ENCODE measurements around the gene APOBEC3C. TPM values are rescaled to one million over a fixed set of nuclear protein-coding genes. Genes with fewer than 3 reads are reported as not detected.

The APOBEC3C gene
- polyA plus RNA-seq, 1 donor from 2014 or later: not detected

DNA sequence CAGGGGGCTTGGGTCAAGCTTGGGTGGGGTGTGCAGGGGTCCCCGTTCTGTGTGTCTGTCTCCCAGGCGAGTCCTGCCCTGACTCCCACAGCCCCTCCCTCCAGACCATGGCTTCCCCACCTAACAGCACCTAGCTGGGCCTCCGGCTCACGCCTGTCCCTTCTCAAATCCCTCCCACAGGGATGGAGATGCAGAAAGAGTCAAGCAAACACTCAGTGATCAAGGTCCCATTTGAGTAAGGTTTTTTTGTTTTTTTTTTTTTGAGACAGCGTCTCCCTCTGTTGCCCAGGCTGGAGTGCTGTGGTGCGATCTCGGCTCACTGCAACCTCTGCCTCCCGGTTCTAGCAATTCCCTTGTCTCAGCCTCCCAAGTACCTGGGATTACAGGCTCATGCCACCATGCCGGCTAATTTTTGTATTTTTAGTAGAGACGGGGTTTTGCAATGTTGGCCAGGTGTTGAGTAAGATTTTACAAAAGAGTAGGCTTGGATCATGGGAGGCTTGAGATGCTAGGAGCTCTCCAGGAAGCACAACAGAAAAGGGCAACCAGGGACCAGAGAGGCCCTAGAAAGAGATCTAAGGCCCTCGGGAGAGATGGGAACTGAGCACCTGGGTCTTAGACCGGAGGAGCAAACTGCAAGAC, 12.6 kb downstream of the APOBEC3C start:
- Histone ChIP-seq H3K9ac (ENCODE audit: low read length) (no peak overlapping the region), H3K27me3 (ENCODE audit: insufficient read depth, low read depth, low read length) (no peaks in the 10 kb centered on the region), H3F3A (ENCODE audit: insufficient read depth, low read length, poor library complexity, severe bottlenecking) (no peaks in the 10 kb centered on the region), H2AFZ (ENCODE audit: low read depth, low read length) (no peak overlapping the region), H3K4me3 (ENCODE audit: low read length) (no peak overlapping the region), H3K9me3 (ENCODE audit: low read length) (no peaks in the 10 kb centered on the region), H3K36me3 (ENCODE audit: insufficient read depth, low read length) (no peaks in the 10 kb centered on the region), H3K9me2 (ENCODE audit: insufficient read depth, low read length) (no peaks in the 10 kb centered on the region), H3K79me2 (replicated peaks; ENCODE audit: insufficient read depth, low read length) (no peaks in the 10 kb centered on the region), H4K20me1 (ENCODE audit: insufficient read depth) (no peaks in the 10 kb centered on the region), H3K4me2 (ENCODE audit: low read length) (no peak overlapping the region), H3K27ac (ENCODE audit: low read length) (no peak overlapping the region)
- TF ChIP-seq RAD21 (conservative IDR thresholded peaks at IDR 0.05): no peak
- TF ChIP-seq POLR2AphosphoS5 (IDR thresholded peaks at IDR 0.05): no peak
- TF ChIP-seq EP300 (conservative IDR thresholded peaks at IDR 0.05; ENCODE audit: poor library complexity, severe bottlenecking): no peak
- TF ChIP-seq, protein P1, sequence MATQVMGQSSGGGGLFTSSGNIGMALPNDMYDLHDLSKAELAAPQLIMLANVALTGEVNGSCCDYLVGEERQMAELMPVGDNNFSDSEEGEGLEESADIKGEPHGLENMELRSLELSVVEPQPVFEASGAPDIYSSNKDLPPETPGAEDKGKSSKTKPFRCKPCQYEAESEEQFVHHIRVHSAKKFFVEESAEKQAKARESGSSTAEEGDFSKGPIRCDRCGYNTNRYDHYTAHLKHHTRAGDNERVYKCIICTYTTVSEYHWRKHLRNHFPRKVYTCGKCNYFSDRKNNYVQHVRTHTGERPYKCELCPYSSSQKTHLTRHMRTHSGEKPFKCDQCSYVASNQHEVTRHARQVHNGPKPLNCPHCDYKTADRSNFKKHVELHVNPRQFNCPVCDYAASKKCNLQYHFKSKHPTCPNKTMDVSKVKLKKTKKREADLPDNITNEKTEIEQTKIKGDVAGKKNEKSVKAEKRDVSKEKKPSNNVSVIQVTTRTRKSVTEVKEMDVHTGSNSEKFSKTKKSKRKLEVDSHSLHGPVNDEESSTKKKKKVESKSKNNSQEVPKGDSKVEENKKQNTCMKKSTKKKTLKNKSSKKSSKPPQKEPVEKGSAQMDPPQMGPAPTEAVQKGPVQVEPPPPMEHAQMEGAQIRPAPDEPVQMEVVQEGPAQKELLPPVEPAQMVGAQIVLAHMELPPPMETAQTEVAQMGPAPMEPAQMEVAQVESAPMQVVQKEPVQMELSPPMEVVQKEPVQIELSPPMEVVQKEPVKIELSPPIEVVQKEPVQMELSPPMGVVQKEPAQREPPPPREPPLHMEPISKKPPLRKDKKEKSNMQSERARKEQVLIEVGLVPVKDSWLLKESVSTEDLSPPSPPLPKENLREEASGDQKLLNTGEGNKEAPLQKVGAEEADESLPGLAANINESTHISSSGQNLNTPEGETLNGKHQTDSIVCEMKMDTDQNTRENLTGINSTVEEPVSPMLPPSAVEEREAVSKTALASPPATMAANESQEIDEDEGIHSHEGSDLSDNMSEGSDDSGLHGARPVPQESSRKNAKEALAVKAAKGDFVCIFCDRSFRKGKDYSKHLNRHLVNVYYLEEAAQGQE (IDR thresholded peaks at IDR 0.05; ENCODE audit: borderline replicate concordance): no peak
- no peak for TF ChIP-seq MXI1 (conservative IDR thresholded peaks at IDR 0.05; ENCODE audit: poor library complexity, severe bottlenecking)
- TF ChIP-seq, protein P2, sequence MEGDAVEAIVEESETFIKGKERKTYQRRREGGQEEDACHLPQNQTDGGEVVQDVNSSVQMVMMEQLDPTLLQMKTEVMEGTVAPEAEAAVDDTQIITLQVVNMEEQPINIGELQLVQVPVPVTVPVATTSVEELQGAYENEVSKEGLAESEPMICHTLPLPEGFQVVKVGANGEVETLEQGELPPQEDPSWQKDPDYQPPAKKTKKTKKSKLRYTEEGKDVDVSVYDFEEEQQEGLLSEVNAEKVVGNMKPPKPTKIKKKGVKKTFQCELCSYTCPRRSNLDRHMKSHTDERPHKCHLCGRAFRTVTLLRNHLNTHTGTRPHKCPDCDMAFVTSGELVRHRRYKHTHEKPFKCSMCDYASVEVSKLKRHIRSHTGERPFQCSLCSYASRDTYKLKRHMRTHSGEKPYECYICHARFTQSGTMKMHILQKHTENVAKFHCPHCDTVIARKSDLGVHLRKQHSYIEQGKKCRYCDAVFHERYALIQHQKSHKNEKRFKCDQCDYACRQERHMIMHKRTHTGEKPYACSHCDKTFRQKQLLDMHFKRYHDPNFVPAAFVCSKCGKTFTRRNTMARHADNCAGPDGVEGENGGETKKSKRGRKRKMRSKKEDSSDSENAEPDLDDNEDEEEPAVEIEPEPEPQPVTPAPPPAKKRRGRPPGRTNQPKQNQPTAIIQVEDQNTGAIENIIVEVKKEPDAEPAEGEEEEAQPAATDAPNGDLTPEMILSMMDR (IDR thresholded peaks at IDR 0.05; ENCODE audit: poor library complexity, severe bottlenecking): no peak
- TF ChIP-seq SMC3 (conservative IDR thresholded peaks at IDR 0.05; ENCODE audit: poor library complexity): no peak
- no peak for TF ChIP-seq EZH2 (IDR thresholded peaks at IDR 0.05; ENCODE audit: borderline replicate concordance, insufficient read depth, low read length, poor library complexity, severe bottlenecking)
- no peak for TF ChIP-seq TAF1 (IDR thresholded peaks at IDR 0.05; ENCODE audit: low read depth)

DNA sequence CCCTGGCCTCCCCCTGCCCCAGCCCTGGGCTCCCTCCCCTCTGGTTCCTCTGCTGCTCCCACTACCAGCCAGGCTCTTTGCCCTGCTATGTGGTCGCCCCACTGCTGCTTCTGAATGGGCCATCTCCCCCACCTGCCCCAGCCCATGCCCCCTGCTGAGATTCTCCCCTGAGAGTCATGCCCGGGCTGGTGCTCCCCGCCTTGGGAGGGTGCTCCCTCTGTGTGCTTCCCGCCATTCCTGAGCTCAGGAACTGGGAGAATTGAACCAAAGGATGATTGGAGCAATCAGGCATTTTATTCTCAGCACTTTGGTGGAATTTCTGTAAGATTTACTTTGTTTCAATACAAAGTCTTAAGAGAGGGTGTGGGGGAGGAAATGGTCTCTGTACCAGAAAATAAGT, 13.7 kb downstream of the APOBEC3C start:
- Histone ChIP-seq H3K27me3 (ENCODE audit: insufficient read depth, low read depth, low read length) (no peaks in the 10 kb centered on the region), H3K9me3 (ENCODE audit: low read length) (no peaks in the 10 kb centered on the region), H3K4me3 (ENCODE audit: low read length) (no peak overlapping the region), H3K4me2 (ENCODE audit: low read length) (no peak overlapping the region), H3F3A (ENCODE audit: insufficient read depth, low read length, poor library complexity, severe bottlenecking) (no peaks in the 10 kb centered on the region), H3K79me2 (replicated peaks; ENCODE audit: insufficient read depth, low read length) (no peaks in the 10 kb centered on the region), H2AFZ (ENCODE audit: low read depth, low read length) (no peak overlapping the region), H3K9me2 (ENCODE audit: insufficient read depth, low read length) (no peaks in the 10 kb centered on the region), H4K20me1 (ENCODE audit: insufficient read depth) (no peaks in the 10 kb centered on the region), H3K9ac (ENCODE audit: low read length) (no peak overlapping the region), H3K27ac (ENCODE audit: low read length) (no peak overlapping the region), H3K36me3 (ENCODE audit: insufficient read depth, low read length) (no peaks in the 10 kb centered on the region)
- TF ChIP-seq RAD21 (conservative IDR thresholded peaks at IDR 0.05) (no peak), EZH2 (IDR thresholded peaks at IDR 0.05; ENCODE audit: borderline replicate concordance, insufficient read depth, low read length, poor library complexity, severe bottlenecking) (no peak), MXI1 (conservative IDR thresholded peaks at IDR 0.05; ENCODE audit: poor library complexity, severe bottlenecking) (no peak), POLR2AphosphoS5 (IDR thresholded peaks at IDR 0.05) (no peak), EP300 (conservative IDR thresholded peaks at IDR 0.05; ENCODE audit: poor library complexity, severe bottlenecking) (no peak), TAF1 (IDR thresholded peaks at IDR 0.05; ENCODE audit: low read depth) (no peak), SMC3 (conservative IDR thresholded peaks at IDR 0.05; ENCODE audit: poor library complexity) (no peak)
- TF ChIP-seq, protein P1 (IDR thresholded peaks at IDR 0.05; ENCODE audit: borderline replicate concordance): no peak
- TF ChIP-seq, protein P2 (IDR thresholded peaks at IDR 0.05; ENCODE audit: poor library complexity, severe bottlenecking): no peak

Measured in neural cell (in vitro differentiated cells).